Retina (tissue), 1 donor: ENCODE data around the gene SLC38A9.

ENCODE experiments used
- DNase-seq: peaks from one replicate; pipeline ENCODE4 v3.0.0-alpha.2; 2016

SLC38A9 gene

GRCh38 chr5:55645304-55645703 is 66.8 kb downstream of the SLC38A9 start:
- no peak for DNase-seq

DNA sequence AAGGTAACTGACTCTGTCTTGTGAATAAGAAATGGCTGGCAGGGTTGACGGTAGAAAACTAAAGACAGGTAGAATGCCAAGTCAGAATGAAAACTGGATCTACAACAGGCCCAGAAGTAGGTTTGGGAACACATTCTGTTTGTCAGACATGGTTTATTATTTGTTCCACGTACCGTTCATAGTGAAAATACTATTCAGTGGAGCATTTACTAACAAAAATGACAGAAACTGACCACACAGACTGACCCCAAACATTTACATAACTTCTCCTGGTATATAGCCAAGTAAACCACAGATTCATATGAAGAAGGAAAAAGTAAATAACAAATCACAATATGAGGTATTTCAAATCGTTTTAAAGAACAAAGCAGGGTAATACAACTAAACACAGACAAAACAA is 73.7 kb downstream of the SLC38A9 start:
- no peak for DNase-seq

DNA sequence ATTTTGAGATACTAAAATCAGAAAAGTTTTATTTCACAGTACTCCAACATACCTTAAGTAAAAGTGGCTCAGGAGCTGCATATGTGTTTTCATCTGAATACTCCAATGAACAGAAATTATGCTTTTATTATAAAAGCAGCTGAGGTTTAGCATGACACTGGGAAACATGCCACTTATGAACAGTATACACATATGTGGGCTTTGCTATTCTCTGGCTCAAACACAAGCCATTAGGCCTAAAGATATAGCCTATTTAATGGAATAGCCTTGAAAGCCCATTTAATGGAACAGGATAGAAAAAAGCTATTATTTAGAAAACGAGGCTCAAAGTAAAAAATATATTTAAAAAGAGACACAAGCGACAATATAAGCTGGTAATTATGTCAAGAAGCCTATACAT is 74.1 kb downstream of the SLC38A9 start:
- DNase-seq: no peak

DNA sequence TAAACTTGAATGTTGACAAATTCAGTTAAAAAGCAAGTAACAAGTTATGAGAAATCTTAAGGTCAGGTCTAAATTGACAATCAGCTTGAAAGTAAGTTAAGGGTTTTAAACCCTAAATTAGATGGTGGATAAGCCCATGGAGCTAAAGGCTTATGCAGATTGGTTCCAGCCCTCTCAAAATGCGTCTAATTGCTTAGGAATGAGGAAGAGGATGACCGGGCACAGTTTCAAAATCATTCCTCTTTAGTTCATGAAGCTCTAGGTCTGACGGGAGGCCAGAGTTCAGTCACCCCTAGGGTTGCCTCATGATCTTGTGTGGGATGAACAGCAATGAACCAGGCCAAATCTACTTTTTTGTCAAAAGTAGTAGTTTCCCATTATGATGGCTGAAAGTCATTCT is 75.4 kb downstream of the SLC38A9 start:
- no peak for DNase-seq

GRCh38 chr5:55636177-55636576 is 75.9 kb downstream of the SLC38A9 start:
- DNase-seq: no peak

- DNase-seq: no peak
Measured at GRCh38 chr5:55634866-55635265, 77.3 kb downstream of the SLC38A9 start.

DNA sequence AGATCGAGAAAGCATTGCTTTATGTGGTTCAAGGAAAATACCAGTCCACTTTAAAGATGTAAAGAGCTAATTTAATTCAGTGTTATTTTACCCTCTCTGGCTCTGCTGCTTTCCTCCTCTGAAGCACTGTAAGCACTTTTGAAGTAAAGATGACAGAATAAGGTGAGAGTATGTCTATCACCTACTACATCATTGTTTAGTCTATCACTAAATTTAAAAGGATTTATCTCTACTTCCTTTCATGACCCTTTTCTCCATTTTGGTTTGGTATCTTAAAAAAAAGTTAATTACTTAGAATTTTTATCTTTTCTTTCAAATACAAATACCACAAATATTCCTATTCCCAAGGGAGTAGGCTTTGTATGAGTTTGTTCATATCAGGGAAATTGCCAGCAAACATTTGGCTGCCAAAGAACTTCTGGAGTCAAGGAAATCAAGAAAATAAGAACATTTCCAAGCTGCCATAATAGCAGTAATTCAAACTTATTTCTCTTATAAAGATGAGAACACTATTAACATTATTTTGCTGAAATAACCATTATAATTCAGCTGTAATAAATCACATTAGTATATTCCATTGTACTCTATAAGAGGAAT is 77.8 kb downstream of the SLC38A9 start:
- no peak for DNase-seq

GRCh38 chr5:55633574-55634208 is 78.4 kb downstream of the SLC38A9 start:
- no peak for DNase-seq

GRCh38 chr5:55629815-55630214 is 82.3 kb downstream of the SLC38A9 start:
- DNase-seq: no peak

DNA sequence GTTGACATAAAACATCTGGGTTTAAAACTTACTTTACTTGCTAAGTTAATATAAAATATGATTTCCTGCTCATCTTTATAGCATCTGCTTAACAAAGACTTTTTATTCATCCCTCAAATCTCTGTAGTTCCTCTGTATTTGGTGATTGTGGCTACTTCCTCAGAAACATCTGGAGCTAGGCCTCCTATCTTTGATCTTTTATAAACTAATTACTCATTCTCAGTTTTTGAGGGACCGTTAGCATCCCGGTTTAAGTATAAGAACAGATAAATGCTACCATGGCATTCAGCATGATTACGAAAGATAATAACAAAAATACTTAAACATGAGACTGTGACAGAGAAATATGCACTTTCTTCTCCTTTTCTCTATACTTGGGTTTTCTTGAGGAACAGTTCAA is 85.3 kb downstream of the SLC38A9 start:
- DNase-seq: no peak

GRCh38 chr5:55625913-55626312 is 86.2 kb downstream of the SLC38A9 start:
- DNase-seq: no peak

- DNase-seq: no peak
Measured at GRCh38 chr5:55625589-55625909, 86.6 kb downstream of the SLC38A9 start.

DNA sequence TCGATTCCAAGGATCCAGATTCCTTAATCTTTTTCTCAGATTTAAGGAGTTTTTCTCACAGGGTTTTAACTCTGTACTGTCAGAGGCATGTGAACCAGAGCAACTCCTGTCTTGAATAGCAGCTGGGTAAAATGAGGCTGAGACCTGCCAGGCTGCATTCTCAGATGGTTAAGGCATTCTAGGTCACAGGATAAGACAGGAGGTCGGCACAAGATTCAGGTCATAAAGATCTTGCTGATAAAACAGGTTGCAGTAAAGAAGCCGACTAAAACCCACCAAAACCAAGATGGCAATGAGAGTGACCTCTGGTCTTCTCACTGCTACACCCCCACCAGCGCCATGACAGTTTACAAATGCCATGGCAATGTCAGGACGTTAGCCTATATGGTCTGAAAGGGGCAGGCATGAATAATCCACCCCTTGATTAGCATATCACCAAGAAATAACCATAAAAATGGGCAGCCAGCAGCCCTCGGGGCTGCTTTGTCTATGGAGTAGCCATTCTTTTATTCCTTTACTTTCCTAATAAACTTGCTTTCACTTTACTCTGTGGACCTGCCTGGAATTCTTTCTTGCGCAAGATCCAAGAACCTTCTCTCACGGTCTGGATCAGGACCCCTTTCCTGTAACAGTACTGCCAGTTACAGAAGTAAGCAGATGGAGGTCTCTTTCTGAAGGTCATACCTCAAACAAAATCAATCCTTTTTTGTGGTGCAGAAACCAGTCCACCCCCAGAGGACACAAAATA is 87.1 kb downstream of the SLC38A9 start:
- no peak for DNase-seq

GRCh38 chr5:55623789-55624188 is 88.3 kb downstream of the SLC38A9 start:
- DNase-seq: no peak

DNA sequence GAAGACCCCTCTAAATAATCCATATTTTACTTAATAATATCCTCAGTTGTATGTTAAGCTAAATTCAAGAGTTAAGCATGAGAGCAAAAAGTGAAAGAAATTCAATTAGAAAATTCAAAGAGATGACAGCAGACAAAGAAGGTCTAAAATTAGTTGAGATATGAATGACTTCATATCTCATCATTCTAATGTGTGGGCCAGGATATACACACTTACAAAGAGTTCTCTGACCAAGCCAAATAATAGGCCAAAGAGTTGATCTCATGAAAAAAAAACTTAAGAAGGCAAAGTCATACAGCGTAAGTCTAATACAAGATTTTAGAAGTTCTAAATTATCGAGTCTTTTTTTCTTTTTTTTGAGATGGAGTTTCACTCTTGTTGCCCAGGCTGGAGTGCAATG is 89.7 kb downstream of the SLC38A9 start:
- no peak for DNase-seq

- DNase-seq: peak; percentile 37
Measured at GRCh38 chr5:55621229-55621628, 90.9 kb downstream of the SLC38A9 start.

DNA sequence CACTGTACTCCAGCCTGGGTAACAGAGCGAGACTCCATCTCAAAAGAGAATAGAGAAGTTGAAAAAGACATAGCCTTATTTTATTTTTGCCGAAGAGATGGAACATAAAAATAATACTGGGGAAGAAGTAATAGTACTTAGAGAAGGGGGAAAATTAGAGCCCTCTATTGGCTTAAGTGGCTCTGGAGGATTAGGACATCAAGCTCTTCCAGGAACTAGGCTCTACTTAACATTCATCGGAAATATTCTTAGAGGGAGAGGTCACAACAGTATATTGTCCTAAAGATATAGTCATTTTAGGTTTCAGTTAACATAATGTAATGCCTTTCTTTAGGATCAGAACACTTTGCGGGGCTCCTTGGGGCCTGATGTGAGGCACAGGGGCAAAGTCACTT is 91.4 kb downstream of the SLC38A9 start:
- DNase-seq: no peak

DNA sequence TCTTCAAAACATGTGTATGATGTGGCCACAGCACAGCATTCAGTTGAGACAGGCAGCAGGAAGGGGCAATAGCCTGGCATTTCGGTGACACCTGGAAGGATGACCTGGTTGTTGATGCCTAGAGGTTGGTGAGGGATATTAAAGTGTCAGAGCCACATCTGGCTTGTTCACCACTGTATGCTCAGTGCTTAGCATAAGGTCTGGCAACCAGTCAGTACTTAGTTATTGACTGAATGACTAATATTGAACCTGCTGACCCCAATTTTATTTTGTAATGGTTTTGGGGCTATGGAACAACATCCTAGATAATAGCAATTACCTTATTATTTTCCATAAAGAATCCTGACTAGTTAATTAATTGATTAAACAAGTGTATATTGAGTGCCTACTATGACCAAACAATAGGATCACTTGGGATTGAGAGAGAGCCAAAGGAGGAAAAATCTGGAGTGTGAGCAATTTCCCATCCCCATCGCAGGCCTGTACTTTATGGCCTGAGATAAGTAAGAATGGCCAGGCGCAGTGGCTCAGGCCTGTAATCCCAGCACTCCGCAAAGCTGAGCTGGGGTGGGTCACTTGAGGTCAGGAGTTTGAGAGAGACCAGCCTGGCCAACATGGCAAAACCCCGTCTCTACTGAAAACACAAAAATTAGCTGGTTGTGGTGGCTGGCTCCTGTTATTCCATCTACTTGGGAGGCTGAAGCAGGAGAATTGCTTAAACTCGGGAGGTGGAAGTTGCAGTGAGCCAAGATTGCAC is 91.9 kb downstream of the SLC38A9 start:
- no peak for DNase-seq

DNA sequence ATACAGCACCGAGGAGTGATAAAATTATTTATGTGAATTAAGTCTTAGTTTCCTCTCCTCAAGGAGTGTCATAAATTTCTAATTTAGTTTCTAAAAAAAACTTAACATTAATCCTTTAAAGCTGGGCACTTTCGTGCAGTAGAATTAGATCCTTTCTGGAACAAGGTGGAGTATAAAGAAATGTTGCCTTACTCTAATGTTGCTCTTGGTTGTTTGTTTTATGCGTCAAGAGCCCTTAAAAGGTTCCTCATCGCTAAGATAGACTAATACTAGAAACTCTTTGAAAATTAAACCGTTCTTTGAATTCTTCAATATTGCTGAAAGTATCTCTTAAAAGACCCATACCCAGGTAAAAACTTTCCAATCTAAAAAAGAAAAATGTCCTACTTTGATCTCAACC is 93.8 kb downstream of the SLC38A9 start:
- DNase-seq: no peak

DNA sequence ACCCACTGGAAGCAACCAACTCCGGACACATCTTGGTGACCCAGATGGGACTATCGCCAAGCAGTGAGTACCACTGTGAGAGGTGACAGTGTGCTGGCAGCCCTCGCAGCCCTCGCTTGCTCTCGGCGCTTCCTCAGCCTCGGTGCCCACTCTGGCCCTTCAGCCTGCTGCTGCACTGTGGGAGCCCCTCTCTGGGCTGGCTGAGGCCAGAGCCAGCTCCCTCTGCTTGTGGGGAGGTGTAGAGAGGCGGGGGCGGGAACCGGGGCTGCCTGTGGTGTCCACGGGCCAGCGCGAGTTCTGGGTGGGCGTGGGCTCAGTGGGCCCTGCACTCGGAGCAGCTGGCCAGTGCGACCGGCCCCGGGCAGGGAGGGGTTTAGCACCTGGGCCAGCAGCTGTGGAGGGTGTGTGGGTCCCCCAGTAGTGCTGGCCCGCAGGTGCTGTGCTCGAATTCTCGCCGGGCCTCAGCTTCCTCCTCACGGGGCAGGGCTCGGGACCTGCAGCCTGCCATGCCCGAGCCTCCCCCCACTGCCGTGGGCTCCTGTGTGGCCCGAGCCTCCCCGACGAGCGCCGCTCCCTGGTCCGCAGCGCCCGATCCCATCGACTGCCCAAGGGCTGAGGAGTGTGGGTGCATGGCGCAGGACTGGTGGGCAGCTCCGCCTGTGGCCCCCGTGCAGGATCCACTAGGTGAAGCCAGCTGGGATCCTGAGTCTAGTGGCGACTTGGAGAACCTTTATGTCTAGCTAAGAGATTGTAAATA is 98.8 kb downstream of the SLC38A9 start:
- DNase-seq: no peak

GRCh38 chr5:55610542-55610941 is 101.6 kb downstream of the SLC38A9 start:
- no peak for DNase-seq

DNA sequence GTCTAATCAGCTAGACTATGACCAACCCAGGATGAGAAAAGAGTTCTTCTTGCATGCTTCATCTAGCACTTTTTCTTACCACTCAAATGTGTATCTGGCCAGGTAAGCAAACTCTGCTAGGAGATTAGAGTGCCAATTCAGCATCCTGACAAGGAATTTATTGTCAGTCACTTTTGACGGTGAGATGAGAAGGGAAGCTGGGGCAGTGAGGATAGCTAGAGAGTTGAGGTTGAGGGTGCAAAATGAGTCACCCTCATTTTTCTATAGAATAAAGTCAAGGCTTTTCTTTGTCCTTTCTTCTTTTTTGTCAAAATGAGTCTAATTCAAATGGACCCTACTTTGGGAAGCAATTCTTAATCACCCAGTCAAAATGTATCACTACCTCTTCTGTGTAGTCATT is 102.7 kb downstream of the SLC38A9 start:
- DNase-seq: no peak
